OCI-M1 (cell line): ENCODE data around the gene MYH9.
A peak's percentile ranks its signal among the peaks of the same experiment; 100 is the strongest.

Source experiments
- DNase-seq: peaks from one replicate; lab custom pipeline; 2025; lab: John Stamatoyannopoulos, UW

Gene MYH9

GRCh38 chr22:36349726-36350125, 38.0 kb downstream of the MYH9 start:
- DNase-seq, result no peak

- DNase-seq, result no peak
Observed at GRCh38 chr22:36348760-36349159, 39.0 kb downstream of the MYH9 start.

- DNase-seq, result no peak
Observed at GRCh38 chr22:36347094-36347493, 40.7 kb downstream of the MYH9 start.

GRCh38 chr22:36344106-36344827, 43.5 kb downstream of the MYH9 start:
- no peak for DNase-seq

- DNase-seq, result no peak
Observed at GRCh38 chr22:36343720-36344105, 44.1 kb downstream of the MYH9 start.

GRCh38 chr22:36343070-36343719, 44.6 kb downstream of the MYH9 start:
- no peak for DNase-seq

- no peak for DNase-seq
Observed at GRCh38 chr22:36341640-36342041, 46.1 kb downstream of the MYH9 start.

GRCh38 chr22:36340621-36341020, 47.1 kb downstream of the MYH9 start:
- DNase-seq, result no peak

- no peak for DNase-seq
Observed at GRCh38 chr22:36339171-36340065, 48.3 kb downstream of the MYH9 start.

GRCh38 chr22:36337365-36338130, 50.2 kb downstream of the MYH9 start:
- peak; percentile 10 for DNase-seq

- DNase-seq, result no peak
Observed at GRCh38 chr22:36336246-36337182, 51.3 kb downstream of the MYH9 start.

GRCh38 chr22:36335621-36336020, 52.1 kb downstream of the MYH9 start:
- DNase-seq, result no peak

- DNase-seq, result peak; percentile 90
Observed at GRCh38 chr22:36334821-36335603, 52.8 kb downstream of the MYH9 start.

- DNase-seq, result peak; percentile 87
Observed at GRCh38 chr22:36334081-36334820, 53.5 kb downstream of the MYH9 start.

GRCh38 chr22:36333644-36334043, 54.1 kb downstream of the MYH9 start:
- no peak for DNase-seq

GRCh38 chr22:36332623-36333332, 55.0 kb downstream of the MYH9 start:
- peak; percentile 71 for DNase-seq

GRCh38 chr22:36331912-36332622, 55.7 kb downstream of the MYH9 start:
- peak; percentile 46 for DNase-seq
